ENCODE results near the gene WBP1.
A peak's percentile ranks its signal among the peaks of the same experiment; 100 is the strongest.
"Not testable (repeated sequence)": the region's sequence is repeated elsewhere in the genome, so short reads cannot be mapped to it uniquely, and the experiment has no call there.

The WBP1 gene

GRCh38 chr2:74481961-74482800, 23.9 kb downstream of the WBP1 start:
- Histone ChIP-seq H3K4me1 (ENCODE audit: control insufficient read depth, insufficient read depth, low read length) (no peaks in the 10 kb centered on the region), H3K27me3 (ENCODE audit: control insufficient read depth, insufficient read depth, low read length) (no peaks in the 10 kb centered on the region), H3K4me3 (ENCODE audit: low read depth, low read length) (peak overlapping the region; percentile 99), H3K9me3 (ENCODE audit: control insufficient read depth, insufficient read depth, low read length) (no peaks in the 10 kb centered on the region), H3K9ac (ENCODE audit: low read depth, low read length) (peak overlapping the region; percentile 87), H3K36me3 (ENCODE audit: control insufficient read depth, insufficient read depth, low read length) (peaks cover 6% of the 10 kb centered on the region)

GRCh38 chr2:74482801-74483674, 24.8 kb downstream of the WBP1 start, which contains the start of the genes CCDC142 and TTC31:
TSS of gene CCDC142 (minus strand) at chr2:74482998. CDS start at chr2:74482837, 161 bp downstream.
TSS of gene TTC31 (plus strand) at chr2:74483081. CDS start at chr2:74483096, 15 bp downstream.
- peak within 1 kb of the TSS; percentile 99 for H3K4me3 ChIP-seq (ENCODE audit: low read depth, low read length)
- no peaks in the 10 kb centered on the region for H3K4me1 ChIP-seq (ENCODE audit: control insufficient read depth, insufficient read depth, low read length)
- H3K36me3 ChIP-seq (ENCODE audit: control insufficient read depth, insufficient read depth, low read length) = peaks cover 3% of the 10 kb centered on the region
- no peaks in the 10 kb centered on the region for H3K9me3 ChIP-seq (ENCODE audit: control insufficient read depth, insufficient read depth, low read length)
- no peaks in the 10 kb centered on the region for H3K27me3 ChIP-seq (ENCODE audit: control insufficient read depth, insufficient read depth, low read length)
- H3K9ac ChIP-seq (ENCODE audit: low read depth, low read length) = peak within 1 kb of the TSS; percentile 87

- H3K4me3 ChIP-seq (ENCODE audit: low read depth, low read length) = peak overlapping the region; percentile 99
- H3K9me3 ChIP-seq (ENCODE audit: control insufficient read depth, insufficient read depth, low read length); H3K4me1 ChIP-seq (ENCODE audit: control insufficient read depth, insufficient read depth, low read length); H3K9ac ChIP-seq (ENCODE audit: low read depth, low read length); H3K36me3 ChIP-seq (ENCODE audit: control insufficient read depth, insufficient read depth, low read length); H3K27me3 ChIP-seq (ENCODE audit: control insufficient read depth, insufficient read depth, low read length): not testable (repeated sequence)
Observed at GRCh38 chr2:74483675-74484164, 25.5 kb downstream of the WBP1 start.

GRCh38 chr2:74486141-74486540, 27.9 kb downstream of the WBP1 start:
- Histone ChIP-seq H3K27me3 (ENCODE audit: control insufficient read depth, insufficient read depth, low read length) (no peaks in the 10 kb centered on the region), H3K36me3 (ENCODE audit: control insufficient read depth, insufficient read depth, low read length) (peaks cover 12% of the 10 kb centered on the region), H3K9me3 (ENCODE audit: control insufficient read depth, insufficient read depth, low read length) (no peaks in the 10 kb centered on the region), H3K4me3 (ENCODE audit: low read depth, low read length) (no peak overlapping the region), H3K9ac (ENCODE audit: low read depth, low read length) (no peak overlapping the region), H3K4me1 (ENCODE audit: control insufficient read depth, insufficient read depth, low read length) (no peaks in the 10 kb centered on the region)

- Histone ChIP-seq H3K9me3 (ENCODE audit: control insufficient read depth, insufficient read depth, low read length) (no peaks in the 10 kb centered on the region), H3K4me3 (ENCODE audit: low read depth, low read length) (no peak overlapping the region), H3K4me1 (ENCODE audit: control insufficient read depth, insufficient read depth, low read length) (no peaks in the 10 kb centered on the region), H3K9ac (ENCODE audit: low read depth, low read length) (no peak overlapping the region), H3K27me3 (ENCODE audit: control insufficient read depth, insufficient read depth, low read length) (no peaks in the 10 kb centered on the region), H3K36me3 (ENCODE audit: control insufficient read depth, insufficient read depth, low read length) (peaks cover 33% of the 10 kb centered on the region)
Observed at GRCh38 chr2:74488643-74489481, 30.6 kb downstream of the WBP1 start.

GRCh38 chr2:74489906-74490305, 31.7 kb downstream of the WBP1 start:
- Histone ChIP-seq H3K4me3 (ENCODE audit: low read depth, low read length) (no peak overlapping the region), H3K27me3 (ENCODE audit: control insufficient read depth, insufficient read depth, low read length) (no peaks in the 10 kb centered on the region), H3K4me1 (ENCODE audit: control insufficient read depth, insufficient read depth, low read length) (no peaks in the 10 kb centered on the region), H3K9ac (ENCODE audit: low read depth, low read length) (no peak overlapping the region), H3K36me3 (ENCODE audit: control insufficient read depth, insufficient read depth, low read length) (peaks cover 36% of the 10 kb centered on the region), H3K9me3 (ENCODE audit: control insufficient read depth, insufficient read depth, low read length) (no peaks in the 10 kb centered on the region)

- no peaks in the 10 kb centered on the region for H3K4me1 ChIP-seq (ENCODE audit: control insufficient read depth, insufficient read depth, low read length)
- no peak overlapping the region for H3K4me3 ChIP-seq (ENCODE audit: low read depth, low read length)
- no peak overlapping the region for H3K9ac ChIP-seq (ENCODE audit: low read depth, low read length)
- H3K9me3 ChIP-seq (ENCODE audit: control insufficient read depth, insufficient read depth, low read length) = no peaks in the 10 kb centered on the region
- peaks cover 34% of the 10 kb centered on the region for H3K36me3 ChIP-seq (ENCODE audit: control insufficient read depth, insufficient read depth, low read length)
- peaks cover 19% of the 10 kb centered on the region for H3K27me3 ChIP-seq (ENCODE audit: control insufficient read depth, insufficient read depth, low read length)
Observed at GRCh38 chr2:74491648-74492544, 33.7 kb downstream of the WBP1 start.

- Histone ChIP-seq H3K27me3 (ENCODE audit: control insufficient read depth, insufficient read depth, low read length) (peaks cover 36% of the 10 kb centered on the region), H3K9me3 (ENCODE audit: control insufficient read depth, insufficient read depth, low read length) (no peaks in the 10 kb centered on the region), H3K9ac (ENCODE audit: low read depth, low read length) (no peak overlapping the region), H3K4me1 (ENCODE audit: control insufficient read depth, insufficient read depth, low read length) (no peaks in the 10 kb centered on the region), H3K4me3 (ENCODE audit: low read depth, low read length) (no peak overlapping the region), H3K36me3 (ENCODE audit: control insufficient read depth, insufficient read depth, low read length) (peaks cover 34% of the 10 kb centered on the region)
Observed at GRCh38 chr2:74493546-74493945, 35.3 kb downstream of the WBP1 start.

GRCh38 chr2:74495440-74495839, 37.2 kb downstream of the WBP1 start:
- H3K27me3 ChIP-seq (ENCODE audit: control insufficient read depth, insufficient read depth, low read length) = peaks cover 55% of the 10 kb centered on the region
- no peaks in the 10 kb centered on the region for H3K9me3 ChIP-seq (ENCODE audit: control insufficient read depth, insufficient read depth, low read length)
- H3K4me3 ChIP-seq (ENCODE audit: low read depth, low read length) = no peak overlapping the region
- H3K4me1 ChIP-seq (ENCODE audit: control insufficient read depth, insufficient read depth, low read length) = no peaks in the 10 kb centered on the region
- no peak overlapping the region for H3K9ac ChIP-seq (ENCODE audit: low read depth, low read length)
- H3K36me3 ChIP-seq (ENCODE audit: control insufficient read depth, insufficient read depth, low read length) = peaks cover 30% of the 10 kb centered on the region

- Histone ChIP-seq H3K9me3 (ENCODE audit: control insufficient read depth, insufficient read depth, low read length) (no peaks in the 10 kb centered on the region), H3K4me3 (ENCODE audit: low read depth, low read length) (peak overlapping the region; percentile 45), H3K27me3 (ENCODE audit: control insufficient read depth, insufficient read depth, low read length) (peaks cover 72% of the 10 kb centered on the region), H3K36me3 (ENCODE audit: control insufficient read depth, insufficient read depth, low read length) (peaks cover 15% of the 10 kb centered on the region), H3K9ac (ENCODE audit: low read depth, low read length) (no peak overlapping the region), H3K4me1 (ENCODE audit: control insufficient read depth, insufficient read depth, low read length) (no peaks in the 10 kb centered on the region)
Observed at GRCh38 chr2:74496997-74497776, 38.9 kb downstream of the WBP1 start.

Measured in iPS-15b (cell line).